ENCODE measurements around the gene ZNF652.
"Not testable (repeated sequence)": the region's sequence is repeated elsewhere in the genome, so short reads cannot be mapped to it uniquely, and the experiment has no call there.

ZNF652 gene

DNA sequence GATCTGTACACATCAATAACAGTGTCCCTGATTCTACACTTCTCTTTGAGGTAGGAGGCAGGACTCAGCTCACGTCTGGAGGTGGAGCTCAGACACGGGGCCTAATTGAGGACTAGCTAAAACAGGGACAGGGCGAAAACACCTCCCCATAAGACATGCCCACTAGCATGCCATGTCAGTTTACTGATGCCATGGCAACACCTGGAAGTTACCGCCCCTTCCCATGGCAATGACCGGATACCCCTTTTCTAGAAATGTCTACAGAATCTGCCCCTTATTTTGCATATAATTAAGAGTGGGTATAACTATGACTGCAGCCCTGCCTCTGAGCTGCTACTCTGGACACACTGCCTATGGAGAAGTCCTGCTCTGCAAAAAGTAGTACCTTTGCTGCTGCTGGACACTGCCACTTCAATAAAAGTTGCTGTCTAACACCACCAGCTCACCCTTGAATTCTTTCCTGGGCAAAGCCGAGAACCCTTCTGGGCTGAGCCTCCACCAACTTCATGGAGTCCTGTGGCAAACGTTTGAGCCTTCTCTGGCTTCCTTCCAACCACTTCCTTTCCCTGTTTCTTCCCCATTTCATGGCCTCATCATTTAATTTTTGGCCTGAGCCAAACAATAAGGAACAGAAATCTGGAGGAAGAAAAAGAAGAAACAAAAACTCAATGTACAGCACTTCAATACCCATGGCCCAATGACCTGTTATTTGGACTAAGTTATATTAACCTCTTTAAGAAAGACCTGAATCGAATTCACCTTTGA is 31.6 kb upstream of the ZNF652 start:
- no peak for DNase-seq (ENCODE audit: low read depth)
- no peak overlapping the region for H3K4me3 ChIP-seq (ENCODE audit: low read depth, low read length)
- TF ChIP-seq, protein P1, sequence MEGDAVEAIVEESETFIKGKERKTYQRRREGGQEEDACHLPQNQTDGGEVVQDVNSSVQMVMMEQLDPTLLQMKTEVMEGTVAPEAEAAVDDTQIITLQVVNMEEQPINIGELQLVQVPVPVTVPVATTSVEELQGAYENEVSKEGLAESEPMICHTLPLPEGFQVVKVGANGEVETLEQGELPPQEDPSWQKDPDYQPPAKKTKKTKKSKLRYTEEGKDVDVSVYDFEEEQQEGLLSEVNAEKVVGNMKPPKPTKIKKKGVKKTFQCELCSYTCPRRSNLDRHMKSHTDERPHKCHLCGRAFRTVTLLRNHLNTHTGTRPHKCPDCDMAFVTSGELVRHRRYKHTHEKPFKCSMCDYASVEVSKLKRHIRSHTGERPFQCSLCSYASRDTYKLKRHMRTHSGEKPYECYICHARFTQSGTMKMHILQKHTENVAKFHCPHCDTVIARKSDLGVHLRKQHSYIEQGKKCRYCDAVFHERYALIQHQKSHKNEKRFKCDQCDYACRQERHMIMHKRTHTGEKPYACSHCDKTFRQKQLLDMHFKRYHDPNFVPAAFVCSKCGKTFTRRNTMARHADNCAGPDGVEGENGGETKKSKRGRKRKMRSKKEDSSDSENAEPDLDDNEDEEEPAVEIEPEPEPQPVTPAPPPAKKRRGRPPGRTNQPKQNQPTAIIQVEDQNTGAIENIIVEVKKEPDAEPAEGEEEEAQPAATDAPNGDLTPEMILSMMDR (IDR thresholded peaks at IDR 0.05; ENCODE audit: control insufficient read depth, extremely low read depth, insufficient read depth): no peak

DNA sequence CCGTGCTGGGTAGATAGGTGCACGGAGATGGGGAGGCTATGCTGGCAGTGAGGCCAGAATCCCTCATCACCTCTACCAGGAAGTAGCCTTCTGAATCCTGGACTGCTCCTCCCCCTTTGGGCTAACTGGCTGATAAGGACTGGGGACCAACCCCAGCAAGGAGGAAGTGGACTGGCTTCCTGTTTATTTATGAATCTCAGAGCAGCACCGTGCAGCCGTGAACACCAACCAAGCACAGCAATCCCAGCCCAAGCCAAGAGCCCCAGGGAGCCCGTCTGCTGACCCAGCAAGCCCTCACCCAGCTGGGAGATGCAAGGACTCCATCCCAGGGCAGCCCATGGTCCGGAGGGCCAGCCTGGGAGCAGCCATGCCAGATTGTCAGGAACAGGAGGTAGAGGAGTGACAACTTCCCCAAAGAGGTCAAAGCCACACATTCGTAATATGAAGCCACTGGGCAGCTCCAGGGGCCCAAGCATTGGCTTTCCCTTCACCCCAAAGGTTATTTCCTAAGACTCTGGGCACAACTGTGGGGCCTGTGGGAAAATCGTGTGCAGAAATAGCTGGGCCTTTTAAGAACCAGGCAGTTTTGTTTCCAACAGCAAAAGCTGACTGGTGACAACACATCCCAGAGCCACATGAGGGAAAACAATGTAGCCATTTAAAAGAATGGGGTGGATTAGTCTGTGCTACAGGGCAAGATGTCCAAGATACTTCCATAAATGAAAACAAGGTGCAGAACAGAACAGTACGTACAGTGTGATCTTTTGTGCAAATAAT is 28.7 kb upstream of the ZNF652 start:
- no peak overlapping the region for H3K4me3 ChIP-seq (ENCODE audit: low read depth, low read length)
- no peak for DNase-seq (ENCODE audit: low read depth)
- TF ChIP-seq, protein P1 (IDR thresholded peaks at IDR 0.05; ENCODE audit: control insufficient read depth, extremely low read depth, insufficient read depth): no peak

DNA sequence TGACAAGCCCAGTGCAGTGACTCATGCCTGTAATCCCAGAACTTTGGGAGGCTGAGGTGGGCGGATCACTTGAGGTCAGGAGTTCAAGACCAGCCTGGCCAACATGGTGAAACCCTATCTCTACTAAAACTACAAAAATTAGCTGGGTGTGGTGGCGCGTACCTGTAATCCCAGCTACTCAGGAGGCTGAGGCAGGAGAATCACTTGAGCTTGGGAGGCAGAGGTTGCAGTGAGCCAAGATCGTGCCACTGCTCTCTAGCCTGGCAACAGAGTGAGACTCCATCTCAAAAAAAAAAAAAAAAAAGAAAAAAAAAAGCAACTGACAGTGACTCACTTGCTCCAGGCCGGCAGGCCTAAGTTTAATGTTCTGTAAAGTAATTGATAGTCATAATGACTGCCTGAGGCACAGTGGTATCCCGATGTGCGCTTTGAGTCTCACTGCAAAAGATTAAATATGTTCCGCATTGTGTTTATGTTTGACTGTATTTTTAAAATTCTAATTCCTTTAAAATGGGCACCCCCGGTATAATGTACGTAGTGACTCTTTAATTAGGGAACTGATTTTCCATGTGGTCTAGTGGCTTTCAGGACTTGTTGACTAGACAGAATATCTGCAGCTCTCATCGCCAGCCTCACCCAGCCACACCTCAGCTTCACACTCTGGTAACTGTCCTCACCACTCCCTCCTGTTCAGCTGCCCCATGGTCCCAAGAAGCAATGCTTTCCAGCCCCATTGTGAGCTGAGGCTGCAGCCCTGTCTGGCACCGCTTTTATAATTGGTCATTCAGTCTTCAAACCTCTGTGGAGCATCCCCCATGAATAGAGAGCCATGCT is 27.7 kb upstream of the ZNF652 start:
- not testable (repeated sequence) for DNase-seq (ENCODE audit: low read depth); H3K4me3 ChIP-seq (ENCODE audit: low read depth, low read length)

DNA sequence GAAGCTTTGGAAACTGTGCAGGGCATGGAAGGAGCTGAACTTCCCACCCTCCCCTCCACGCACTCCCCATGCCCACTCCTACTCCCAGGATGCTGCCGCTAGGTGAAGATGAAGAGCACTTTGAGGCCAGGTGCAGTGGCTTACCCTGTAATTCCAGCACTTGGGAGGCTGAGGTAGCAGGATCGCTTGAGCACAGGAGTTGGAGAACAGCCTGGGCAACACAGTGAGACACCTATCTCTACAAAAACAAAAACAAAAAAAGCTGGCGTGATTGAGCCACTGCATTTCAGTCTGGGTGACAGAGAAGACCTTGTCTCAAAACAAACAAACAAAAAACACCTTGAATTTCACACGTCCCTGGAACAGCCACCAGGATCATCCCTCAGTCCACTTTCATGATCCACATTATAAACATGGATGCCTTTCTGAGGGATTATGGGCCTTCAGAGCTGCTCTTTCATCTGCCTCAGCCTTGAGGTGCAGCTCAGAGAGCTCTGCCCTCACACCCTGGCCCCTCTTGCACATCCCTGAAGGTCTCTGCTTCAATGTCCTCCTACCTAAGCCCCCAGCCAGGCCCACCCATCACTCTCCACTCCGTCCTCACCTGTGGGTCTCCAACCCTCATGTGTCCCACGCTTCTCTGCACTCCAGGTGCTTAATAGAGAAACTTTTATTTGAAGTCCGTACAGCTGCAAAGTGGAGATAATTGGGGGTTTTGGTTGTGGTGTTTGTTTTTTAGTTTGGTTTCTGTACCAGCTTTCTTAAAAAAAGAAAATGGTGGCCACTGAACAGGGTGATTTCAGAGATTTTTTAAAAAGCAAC is 26.9 kb upstream of the ZNF652 start:
- DNase-seq (ENCODE audit: low read depth): no peak
- TF ChIP-seq, protein P1 (IDR thresholded peaks at IDR 0.05; ENCODE audit: control insufficient read depth, extremely low read depth, insufficient read depth): no peak
- H3K4me3 ChIP-seq (ENCODE audit: low read depth, low read length): no peak overlapping the region

DNA sequence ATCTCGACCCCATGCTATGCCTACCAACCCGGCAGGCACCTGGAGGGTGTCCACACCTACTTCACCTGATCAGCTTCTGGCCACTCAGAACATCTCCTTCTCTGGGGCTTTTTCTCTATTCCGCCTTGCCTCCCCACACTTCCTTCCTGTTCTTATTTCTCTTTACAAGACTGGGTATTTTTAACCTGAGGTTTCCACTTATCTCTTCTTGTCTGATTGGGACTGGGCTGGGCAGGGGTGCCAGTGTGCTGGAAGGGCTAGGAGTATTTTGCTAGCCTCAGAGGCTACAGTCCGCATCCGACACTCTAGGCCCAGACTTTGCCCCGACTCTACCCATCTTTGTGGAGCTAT is 26.2 kb upstream of the ZNF652 start:
- no peak for DNase-seq (ENCODE audit: low read depth)
- no peak overlapping the region for H3K4me3 ChIP-seq (ENCODE audit: low read depth, low read length)
- TF ChIP-seq, protein P1 (IDR thresholded peaks at IDR 0.05; ENCODE audit: control insufficient read depth, extremely low read depth, insufficient read depth): no peak

DNA sequence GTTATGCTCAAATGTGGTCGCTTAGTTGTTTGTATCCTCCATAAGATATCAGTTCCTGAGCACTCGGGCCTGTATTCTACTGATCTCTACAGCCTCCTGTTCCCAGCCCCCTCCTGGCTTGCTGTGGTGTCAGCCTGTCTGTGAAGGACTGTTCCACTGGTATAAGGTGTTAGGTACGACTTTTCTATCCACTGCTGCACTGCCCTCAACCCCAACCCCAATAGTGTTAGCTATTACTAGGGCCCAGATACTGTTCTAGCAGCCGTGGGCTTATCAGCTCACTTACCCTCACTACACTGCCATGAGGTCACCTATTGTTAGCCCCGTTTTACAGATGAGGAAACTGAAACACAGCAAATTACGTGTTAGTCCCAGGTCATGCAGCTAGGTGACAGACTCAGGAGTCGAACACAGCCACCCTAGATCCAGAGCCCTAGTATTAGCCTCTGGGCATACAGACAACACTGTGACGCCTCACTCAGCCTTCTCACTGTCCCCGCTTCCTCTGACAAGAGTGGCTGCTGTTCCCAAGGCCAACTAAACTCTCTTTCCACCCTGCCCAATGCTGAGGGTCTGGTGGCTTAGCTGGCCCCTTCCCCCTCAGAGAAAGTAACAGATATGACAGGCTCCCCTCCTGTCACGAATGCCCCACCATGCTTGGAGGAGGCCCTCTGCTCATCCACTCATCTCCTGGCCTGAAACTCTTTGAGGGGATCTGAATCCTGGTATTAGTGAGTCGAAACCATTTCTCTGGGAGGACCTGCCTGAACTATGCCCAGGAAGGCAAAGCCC is 25.6 kb upstream of the ZNF652 start:
- TF ChIP-seq, protein P1 (IDR thresholded peaks at IDR 0.05; ENCODE audit: control insufficient read depth, extremely low read depth, insufficient read depth): no peak
- DNase-seq (ENCODE audit: low read depth): no peak
- H3K4me3 ChIP-seq (ENCODE audit: low read depth, low read length): no peak overlapping the region
